ENCODE results near the gene KLK8.

GRCh38 chr19:50963381-50963780, 38.0 kb downstream of the KLK8 start:
- TF ChIP-seq CTCF (conservative IDR thresholded peaks at IDR 0.05 in 1 of 2, IDR thresholded peaks at IDR 0.05 in 1 of 2; ENCODE audit: extremely low read depth in 1 of 2, insufficient read depth in 1 of 2, low read depth in 1 of 2, low read length in 2 of 2) (no peak), EZH2 (IDR thresholded peaks at IDR 0.05; ENCODE audit: borderline replicate concordance, low read length) (no peak)
